Stromal cell of bone marrow (primary cell): ENCODE data around the gene RCOR1.

Experiments used
- DNase-seq: peaks from one replicate; pipeline ENCODE4 v3.0.0-alpha.2; 2012; ENCODE audit warnings: low read depth

Gene RCOR1

GRCh38 chr14:102776761-102777710 is 184.6 kb downstream of the RCOR1 start, which contains the start of gene TRAF3:
Gene TRAF3 (plus strand): TSS chr14:102777449. CDS start chr14:102870202, 92,753 bp downstream.
- DNase-seq: no peak

GRCh38 chr14:102777711-102778337 is 185.4 kb downstream of the RCOR1 start:
- DNase-seq: no peak

GRCh38 chr14:102778338-102779083 is 186.1 kb downstream of the RCOR1 start:
- DNase-seq: no peak

- DNase-seq: no peak
Observed at GRCh38 chr14:102779084-102779462, 186.6 kb downstream of the RCOR1 start.

GRCh38 chr14:102779574-102780315 is 187.3 kb downstream of the RCOR1 start:
- DNase-seq: no peak
